Fibroblast of gingiva (primary cell): Measurements from ENCODE around the gene CCS.
"Not testable (repeated sequence)": the region's sequence is repeated elsewhere in the genome, so short reads cannot be mapped to it uniquely, and the experiment has no call there.

Experiments
- DNase-seq: peaks from one replicate; pipeline ENCODE4 v3.0.0-alpha.2; 2011; ENCODE audit warnings: low read depth

Gene CCS

DNA sequence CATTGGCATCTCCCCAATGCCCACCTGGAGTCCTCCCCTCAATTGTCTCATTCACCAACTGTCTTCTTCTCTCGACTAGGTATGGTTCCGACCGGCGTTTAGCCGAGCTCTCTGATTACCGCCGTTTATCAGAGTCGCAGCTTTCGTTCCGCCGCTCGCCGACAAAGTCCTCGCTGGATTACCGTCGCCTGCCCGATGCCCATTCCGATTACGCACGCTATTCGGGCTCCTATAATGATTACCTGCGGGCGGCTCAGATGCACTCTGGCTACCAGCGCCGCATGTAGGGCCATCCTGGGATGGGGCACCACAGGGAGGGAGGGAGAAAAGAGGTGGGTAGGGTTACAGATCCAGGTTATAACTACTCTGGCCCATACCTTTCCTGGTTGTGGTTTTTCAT, 33.4 kb downstream of the CCS start:
- no peak for DNase-seq

DNA sequence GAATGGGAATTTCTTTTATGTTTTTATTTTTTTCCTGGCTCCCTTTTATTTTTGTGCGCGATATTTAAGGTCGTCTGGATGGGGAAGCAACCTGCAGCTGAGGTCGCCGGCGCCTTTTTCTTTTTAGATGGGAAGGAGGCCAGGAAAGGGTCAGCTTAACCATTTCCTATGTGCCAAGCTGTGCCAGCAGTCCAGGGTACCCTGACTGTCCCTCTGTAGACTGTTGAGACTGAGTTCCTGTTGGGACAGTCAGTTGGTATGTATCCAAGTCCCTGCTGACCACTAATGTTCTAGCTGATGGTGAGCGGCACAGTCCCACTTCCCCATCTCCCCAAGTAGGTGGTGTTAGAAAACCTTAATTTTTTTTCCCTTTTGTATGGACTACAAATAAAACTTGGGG, 33.9 kb downstream of the CCS start:
- DNase-seq: no peak

- no peak for DNase-seq
Observed at GRCh38 chr11:66628061-66628603, 35.1 kb downstream of the CCS start.

GRCh38 chr11:66629356-66629755, 36.4 kb downstream of the CCS start:
- DNase-seq: no peak

DNA sequence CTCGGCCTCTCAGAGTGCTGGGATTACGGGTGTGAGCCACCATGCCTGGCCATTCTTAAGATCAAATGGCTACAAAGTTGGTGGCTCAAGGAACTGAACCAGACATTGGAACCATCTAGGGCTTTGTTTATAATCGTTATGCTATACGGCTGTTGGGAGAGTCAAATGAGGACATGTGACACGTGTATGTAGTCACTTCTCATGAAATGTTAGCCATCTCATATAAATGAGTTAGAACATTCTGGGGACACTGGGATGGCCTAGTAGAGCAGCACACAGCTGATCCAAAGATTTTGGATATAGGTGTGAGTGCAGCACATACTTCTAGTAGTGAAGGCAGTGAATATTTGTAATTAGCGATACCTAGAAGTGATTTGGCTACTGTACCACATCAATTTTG, 38.9 kb downstream of the CCS start:
- DNase-seq: no peak

GRCh38 chr11:66632952-66633351, 40.0 kb downstream of the CCS start:
- no peak for DNase-seq

DNA sequence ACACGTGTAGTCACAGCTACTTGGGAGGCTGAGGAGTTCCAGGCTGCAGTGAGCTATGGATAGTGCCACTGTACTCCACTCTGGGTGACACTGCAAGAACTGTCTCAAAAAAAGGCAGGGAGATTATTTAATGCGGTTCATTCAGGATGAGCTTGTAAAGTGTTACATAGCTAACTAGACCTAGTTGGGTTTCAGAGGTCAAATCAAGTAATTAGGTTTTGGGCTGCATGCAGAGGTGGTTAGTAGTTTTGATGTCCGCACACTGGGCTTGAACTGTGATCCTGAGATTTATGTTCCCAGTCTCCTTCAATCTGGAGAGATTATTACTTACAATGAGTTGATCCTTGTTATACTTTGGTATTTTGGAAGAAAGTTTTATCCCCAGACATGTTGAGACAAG, 43.4 kb downstream of the CCS start:
- DNase-seq: no peak

DNA sequence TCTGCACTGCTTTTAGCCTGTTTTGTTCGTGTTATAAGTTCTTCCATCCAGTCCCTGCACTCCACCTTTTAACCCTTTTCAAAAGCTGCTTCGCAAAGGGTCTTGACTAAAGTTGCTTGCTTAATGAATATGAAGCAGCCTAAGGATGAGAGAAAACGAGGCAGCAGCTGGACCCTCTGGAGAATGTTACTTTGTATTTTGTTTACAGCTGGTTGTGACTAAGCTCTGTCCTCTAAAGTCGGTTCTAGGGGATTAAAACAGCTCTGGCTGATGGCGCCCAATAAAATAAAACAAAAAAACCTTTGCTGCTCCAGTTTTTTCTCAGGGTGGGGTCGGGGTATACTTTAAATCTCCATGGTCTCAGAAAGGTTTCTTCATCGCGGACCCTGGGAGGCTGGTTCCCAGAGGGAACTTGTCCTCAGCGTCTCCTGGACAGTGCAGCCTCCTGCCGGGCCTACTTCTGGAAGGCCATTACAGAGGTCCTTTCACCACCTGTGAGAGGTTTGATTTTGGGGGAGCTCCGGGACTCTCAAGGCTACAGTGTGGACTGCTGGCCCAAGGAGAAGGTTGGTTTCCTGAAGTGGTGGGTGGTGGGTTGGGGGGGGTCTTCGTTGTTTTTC, 44.7 kb downstream of the CCS start:
- DNase-seq: no peak

GRCh38 chr11:66638177-66639065, 45.4 kb downstream of the CCS start, which contains the start of gene RBM4:
RBM4 (plus strand) TSS chr11:66638703; CDS start chr11:66639712, 1,009 bp downstream.
- peak; percentile 100 for DNase-seq

DNA sequence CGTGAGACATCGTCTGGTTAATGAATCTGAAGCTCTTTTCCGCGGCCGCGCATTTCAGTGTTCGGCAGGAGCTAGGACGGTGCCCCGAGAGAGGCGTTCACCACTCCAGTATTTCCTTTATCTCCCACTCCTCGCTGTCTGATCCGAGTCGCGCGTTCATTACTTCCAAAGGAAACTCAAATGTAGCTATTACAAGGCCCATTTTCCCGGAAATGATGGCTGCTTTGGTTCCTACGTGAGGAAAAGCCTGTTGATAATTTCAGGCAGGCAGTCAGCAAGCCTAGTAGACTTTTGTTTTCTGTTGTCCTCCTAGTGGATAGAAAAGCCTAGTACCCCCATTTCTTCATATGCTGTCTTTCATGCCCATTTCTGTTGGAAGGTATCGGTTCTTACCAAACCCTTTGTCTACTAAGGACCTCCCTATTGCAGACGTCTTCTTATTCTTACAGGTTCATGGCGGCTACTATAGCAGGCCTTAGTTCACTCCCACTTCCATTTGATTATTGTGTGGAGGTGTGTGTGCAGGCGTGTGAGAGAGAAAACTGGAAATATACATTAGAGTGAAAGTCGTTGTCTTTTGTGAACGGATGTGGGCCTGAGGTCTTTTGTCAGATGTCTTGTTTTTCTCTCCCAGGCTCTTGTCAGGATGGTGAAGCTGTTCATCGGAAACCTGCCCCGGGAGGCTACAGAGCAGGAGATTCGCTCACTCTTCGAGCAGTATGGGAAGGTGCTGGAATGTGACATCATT, 46.3 kb downstream of the CCS start:
- DNase-seq: peak; percentile 28

DNA sequence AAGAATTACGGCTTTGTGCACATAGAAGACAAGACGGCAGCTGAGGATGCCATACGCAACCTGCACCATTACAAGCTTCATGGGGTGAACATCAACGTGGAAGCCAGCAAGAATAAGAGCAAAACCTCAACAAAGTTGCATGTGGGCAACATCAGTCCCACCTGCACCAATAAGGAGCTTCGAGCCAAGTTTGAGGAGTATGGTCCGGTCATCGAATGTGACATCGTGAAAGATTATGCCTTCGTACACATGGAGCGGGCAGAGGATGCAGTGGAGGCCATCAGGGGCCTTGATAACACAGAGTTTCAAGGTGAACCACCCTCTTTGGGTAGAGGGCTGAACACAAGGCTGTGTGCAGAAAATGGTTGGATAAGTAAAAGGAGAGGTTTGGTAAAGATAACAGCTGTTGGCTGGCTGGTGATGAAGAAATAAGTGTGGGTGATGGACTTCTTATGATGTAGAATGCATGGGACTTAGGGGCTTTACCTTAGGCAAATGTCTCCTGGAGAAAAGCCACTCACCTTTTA, 46.9 kb downstream of the CCS start:
- DNase-seq: not testable (repeated sequence)

DNA sequence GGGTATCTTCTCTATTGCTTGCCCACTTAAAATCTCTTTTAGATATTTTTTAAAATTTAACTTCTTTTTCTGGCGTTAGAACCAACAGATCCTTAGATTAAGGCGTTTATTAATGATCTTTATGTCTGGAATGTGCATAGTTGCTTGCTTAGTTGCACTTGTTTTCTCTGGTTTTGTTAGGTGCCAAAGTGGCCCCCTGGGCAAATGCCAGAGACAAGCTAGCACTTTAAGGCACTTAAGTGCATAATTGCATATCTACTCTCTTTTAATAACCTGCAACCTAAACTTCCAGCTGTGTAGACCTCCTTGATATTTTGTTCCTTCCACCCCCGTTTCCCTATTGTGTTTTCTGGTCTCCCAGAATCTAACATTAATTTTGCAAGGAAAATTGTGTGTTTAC, 48.8 kb downstream of the CCS start:
- no peak for DNase-seq

GRCh38 chr11:66643745-66644437, 50.9 kb downstream of the CCS start:
- DNase-seq: no peak

GRCh38 chr11:66646828-66647227, 53.8 kb downstream of the CCS start:
- DNase-seq: no peak

DNA sequence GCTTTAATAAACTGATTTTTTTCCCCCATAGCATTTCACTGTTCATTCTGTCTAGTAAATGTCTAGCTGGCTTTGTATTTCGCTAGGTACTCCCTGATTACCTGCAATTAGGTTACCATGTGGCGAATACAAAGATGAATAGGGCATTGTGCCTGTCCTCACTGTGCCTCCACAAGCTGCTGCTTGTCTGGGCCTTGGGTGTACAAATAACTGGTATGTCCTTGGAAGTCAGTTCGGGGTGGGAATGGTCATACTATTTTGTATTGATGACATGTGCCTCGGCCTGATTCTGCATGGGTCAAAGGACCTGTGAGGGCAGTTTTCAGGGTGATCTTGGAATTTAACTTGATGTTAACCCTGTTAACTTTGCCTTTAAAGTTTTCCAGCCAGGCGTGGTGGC, 56.9 kb downstream of the CCS start:
- DNase-seq: no peak

DNA sequence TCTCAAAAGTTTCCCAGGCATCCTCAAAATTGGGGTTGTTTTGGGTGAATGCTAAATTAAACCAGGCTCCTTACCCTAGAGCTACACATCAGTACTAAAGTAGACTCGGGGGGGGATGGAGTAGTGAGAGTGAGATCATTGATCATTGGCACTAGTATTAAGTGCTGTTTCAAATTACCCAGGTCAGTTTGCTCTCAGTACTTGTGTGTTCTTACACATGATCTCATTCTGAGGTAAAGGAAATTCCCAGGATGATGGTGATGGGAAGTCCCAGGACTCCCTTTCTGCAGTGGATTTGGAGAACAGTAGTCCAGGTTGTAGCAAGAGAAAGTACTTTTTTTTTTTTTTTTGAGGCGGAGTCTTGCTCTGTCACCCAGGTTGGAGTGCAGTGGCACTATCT, 58.0 kb downstream of the CCS start:
- DNase-seq: no peak

DNA sequence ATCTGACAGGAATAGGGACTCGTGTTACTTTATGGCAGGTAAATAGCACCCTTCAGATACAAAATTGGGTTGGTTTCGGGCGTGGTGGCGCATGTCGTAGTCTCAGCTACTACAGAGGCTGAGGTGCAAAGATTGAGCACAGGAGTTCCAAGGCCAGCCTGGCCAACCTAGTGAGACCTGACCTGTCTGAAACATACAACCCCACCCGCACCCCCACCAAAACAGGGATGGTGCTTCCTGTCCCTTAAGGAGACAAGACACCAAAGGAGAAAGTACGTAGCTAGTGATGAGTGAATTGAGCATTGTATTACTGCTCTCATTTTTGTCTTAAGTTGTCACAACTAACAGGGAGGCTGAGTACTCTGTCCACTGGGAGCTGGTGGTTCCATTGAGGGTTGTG, 59.7 kb downstream of the CCS start:
- DNase-seq: no peak

DNA sequence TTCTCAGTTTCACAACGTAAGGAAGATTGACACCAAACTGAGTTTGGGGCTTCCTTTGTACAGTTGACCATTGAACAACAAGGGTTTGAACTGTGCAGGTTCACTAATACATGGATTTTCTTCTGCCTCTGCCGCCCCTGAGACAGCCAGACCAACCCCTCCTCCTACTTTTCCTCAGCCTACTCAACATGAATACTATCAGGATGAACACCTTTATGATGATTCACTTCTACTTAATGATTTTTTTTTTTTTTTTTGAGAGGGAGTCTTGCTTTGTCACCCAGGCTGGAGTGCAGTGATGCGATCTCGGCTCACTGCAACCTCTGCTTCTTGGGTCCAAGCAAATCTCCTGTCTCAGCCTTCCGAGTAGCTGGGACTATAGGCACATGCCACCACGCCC, 60.1 kb downstream of the CCS start:
- DNase-seq: no peak
